MM.1S (cell line): Measurements from ENCODE around the gene PHAF1.
A peak's percentile ranks its signal among the peaks of the same experiment; 100 is the strongest.

Experiments used
- DNase-seq: peaks from one replicate; pipeline ENCODE4 v3.0.0-alpha.2; 2015
- H2AFZ ChIP-seq: fragments of 300-600 bp; sonication (generic); 2 replicates; pipeline ENCODE4 v1.6.0; 2016; ENCODE audit warnings: antibody characterized with exemption, low read length
- H3F3A ChIP-seq: fragments of 300-600 bp; sonication (generic); 2 replicates; pipeline ENCODE4 v1.6.1; 2016; ENCODE audit warnings: mild to moderate bottlenecking, antibody characterized with exemption, low read length, moderate library complexity, mixed read lengths; ENCODE audit not compliant: insufficient read depth
- H3K27ac ChIP-seq: fragments of 300-600 bp; sonication (generic); 2 replicates; pipeline ENCODE4 v1.5.1; 2016; ENCODE audit warnings: mild to moderate bottlenecking, low read length
- H3K27me3 ChIP-seq: fragments of 300-600 bp; sonication (generic); replicated peaks from 2 replicates; pipeline ENCODE4 v1.6.0; 2016; ENCODE audit warnings: low read length; ENCODE audit not compliant: insufficient read depth
- H3K36me3 ChIP-seq: fragments of 300-600 bp; sonication (generic); replicated peaks from 2 replicates; pipeline ENCODE4 v1.6.1; 2016; ENCODE audit warnings: mild to moderate bottlenecking, low read length, mixed read lengths; ENCODE audit not compliant: insufficient read depth
- H3K4me1 ChIP-seq: fragments of 300-600 bp; sonication (generic); 2 replicates; pipeline ENCODE4 v1.6.1; 2016; ENCODE audit warnings: low read length, mixed read lengths
- H3K4me2 ChIP-seq: fragments of 300-600 bp; sonication (generic); 2 replicates; pipeline ENCODE4 v1.6.0; 2016; ENCODE audit warnings: low read depth, low read length
- H3K4me3 ChIP-seq: fragments of 300-600 bp; sonication (generic); 2 replicates; pipeline ENCODE4 v1.5.1; 2016; ENCODE audit warnings: low read length, mixed read lengths
- H3K79me2 ChIP-seq: fragments of 300-600 bp; sonication (generic); 2 replicates; pipeline ENCODE4 v1.6.1; 2016; ENCODE audit warnings: mixed run types, low read length, mixed read lengths
- H3K9ac ChIP-seq: fragments of 300-600 bp; sonication (generic); 2 replicates; pipeline ENCODE4 v1.6.1; 2016; ENCODE audit warnings: low read length, mixed read lengths
- H3K9me2 ChIP-seq: fragments of 300-600 bp; sonication (generic); replicated peaks from 2 replicates; pipeline ENCODE4 v1.6.1; 2016; ENCODE audit warnings: mild to moderate bottlenecking, low read length, mixed read lengths; ENCODE audit not compliant: insufficient read depth
- H3K9me3 ChIP-seq: fragments of 300-600 bp; sonication (generic); replicated peaks from 2 replicates; pipeline ENCODE4 v1.6.1; 2016; ENCODE audit warnings: mild to moderate bottlenecking, low read length, mixed read lengths; ENCODE audit not compliant: insufficient read depth
- H4K20me1 ChIP-seq: fragments of 300-600 bp; sonication (generic); 2 replicates; pipeline ENCODE4 v1.6.1; 2016; ENCODE audit warnings: mild to moderate bottlenecking, low read length, moderate library complexity, mixed read lengths; ENCODE audit not compliant: insufficient read depth
- EZH2 ChIP-seq: fragments of 300-600 bp; sonication (generic); optimal IDR thresholded peaks from 2 replicates; pipeline ENCODE3; 2017; ENCODE audit warnings: low read depth, mild to moderate bottlenecking, antibody characterized with exemption, low read length, mixed read lengths
- EZH2phosphoT487 ChIP-seq: fragments of 300-600 bp; sonication (generic); IDR thresholded peaks from 2 replicates; pipeline ENCODE4 v1.6.1; 2018; ENCODE audit warnings: antibody characterized with exemption, low read length
- TF ChIP-seq, protein P1 (sequence below): fragments of 300-600 bp; sonication (generic); IDR thresholded peaks from 2 replicates; pipeline ENCODE4 v1.5.1; 2016; ENCODE audit warnings: antibody characterized with exemption, low read length, mixed read lengths

Gene PHAF1

GRCh38 chr16:67176662-67177061, 66.9 kb downstream of the PHAF1 start:
- no peak overlapping the region for H3K4me2 ChIP-seq
- peaks cover 33% of the 10 kb centered on the region for H3F3A ChIP-seq
- no peak overlapping the region for H3K27ac ChIP-seq
- H3K4me1 ChIP-seq = peaks cover 18% of the 10 kb centered on the region
- H3K79me2 ChIP-seq = peaks cover 7% of the 10 kb centered on the region
- H2AFZ ChIP-seq = no peak overlapping the region
- H3K27me3 ChIP-seq = no peaks in the 10 kb centered on the region
- H3K9ac ChIP-seq = no peak overlapping the region
- DNase-seq = no peak
- H3K4me3 ChIP-seq = no peak overlapping the region
- H3K9me2 ChIP-seq = no peaks in the 10 kb centered on the region
- H3K9me3 ChIP-seq = no peaks in the 10 kb centered on the region
- H3K36me3 ChIP-seq = no peaks in the 10 kb centered on the region
- no peaks in the 10 kb centered on the region for H4K20me1 ChIP-seq
- TF ChIP-seq, protein P1, sequence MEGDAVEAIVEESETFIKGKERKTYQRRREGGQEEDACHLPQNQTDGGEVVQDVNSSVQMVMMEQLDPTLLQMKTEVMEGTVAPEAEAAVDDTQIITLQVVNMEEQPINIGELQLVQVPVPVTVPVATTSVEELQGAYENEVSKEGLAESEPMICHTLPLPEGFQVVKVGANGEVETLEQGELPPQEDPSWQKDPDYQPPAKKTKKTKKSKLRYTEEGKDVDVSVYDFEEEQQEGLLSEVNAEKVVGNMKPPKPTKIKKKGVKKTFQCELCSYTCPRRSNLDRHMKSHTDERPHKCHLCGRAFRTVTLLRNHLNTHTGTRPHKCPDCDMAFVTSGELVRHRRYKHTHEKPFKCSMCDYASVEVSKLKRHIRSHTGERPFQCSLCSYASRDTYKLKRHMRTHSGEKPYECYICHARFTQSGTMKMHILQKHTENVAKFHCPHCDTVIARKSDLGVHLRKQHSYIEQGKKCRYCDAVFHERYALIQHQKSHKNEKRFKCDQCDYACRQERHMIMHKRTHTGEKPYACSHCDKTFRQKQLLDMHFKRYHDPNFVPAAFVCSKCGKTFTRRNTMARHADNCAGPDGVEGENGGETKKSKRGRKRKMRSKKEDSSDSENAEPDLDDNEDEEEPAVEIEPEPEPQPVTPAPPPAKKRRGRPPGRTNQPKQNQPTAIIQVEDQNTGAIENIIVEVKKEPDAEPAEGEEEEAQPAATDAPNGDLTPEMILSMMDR = no peak
- TF ChIP-seq EZH2phosphoT487 = no peak
- TF ChIP-seq EZH2 = no peak

DNA sequence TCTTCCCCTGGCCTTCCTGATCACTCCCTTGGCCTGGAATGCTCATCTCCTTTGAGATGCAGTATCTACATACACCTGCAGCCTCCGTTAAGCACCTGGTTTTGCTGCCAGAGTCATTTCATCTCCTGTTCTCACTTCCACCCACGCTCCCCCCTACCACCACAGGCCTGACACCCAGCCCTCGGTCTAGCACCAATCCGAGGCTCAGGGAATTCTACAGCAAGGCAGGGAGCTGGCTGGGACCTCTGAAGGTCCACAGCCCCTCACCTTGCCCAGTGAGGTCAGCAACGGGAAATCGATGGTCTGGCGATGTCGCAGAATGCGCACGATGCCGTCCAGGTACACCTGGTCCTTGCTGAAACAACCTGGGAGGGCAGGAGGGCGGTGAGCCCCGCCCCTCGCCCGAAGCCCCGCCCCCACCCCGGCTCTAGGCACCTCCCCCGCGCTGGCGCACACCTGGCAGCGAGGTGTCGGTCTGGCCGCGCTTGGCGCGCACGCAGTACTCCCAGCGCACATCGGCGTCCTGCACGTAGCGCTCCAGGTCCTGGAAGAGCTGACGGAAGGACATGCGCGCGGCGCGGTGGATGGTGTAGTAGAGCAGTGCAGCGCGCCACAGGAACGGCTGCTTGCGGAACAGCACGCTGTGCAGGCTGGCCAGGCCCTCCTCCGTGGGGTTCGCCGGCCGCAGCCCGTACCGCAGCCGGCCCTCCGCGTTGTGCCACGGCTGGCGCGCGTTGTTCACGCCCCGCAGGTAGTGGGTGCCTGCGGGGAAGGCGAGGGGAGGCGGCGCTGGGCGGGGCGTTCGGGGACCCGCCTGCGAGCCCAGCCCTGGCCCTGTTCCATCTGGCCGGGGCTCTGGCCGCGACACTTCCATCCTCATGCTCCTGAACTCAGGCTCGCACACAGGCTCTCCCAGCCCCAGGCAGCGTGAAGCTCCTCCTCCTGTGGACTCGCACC, 68.3 kb downstream of the PHAF1 start:
- peaks cover 13% of the 10 kb centered on the region for H3K79me2 ChIP-seq
- DNase-seq = peak; percentile 82
- peak overlapping the region; percentile 57 for H2AFZ ChIP-seq
- H3K9me3 ChIP-seq = no peaks in the 10 kb centered on the region
- H3K27me3 ChIP-seq = no peaks in the 10 kb centered on the region
- H3K9ac ChIP-seq = peak overlapping the region; percentile 28; the same call in 1 of the 2 replicates
- peak overlapping the region; percentile 60 for H3K4me3 ChIP-seq
- H3K36me3 ChIP-seq = no peaks in the 10 kb centered on the region
- peak overlapping the region; percentile 41; the same call in 1 of the 2 replicates for H3K27ac ChIP-seq
- no peaks in the 10 kb centered on the region for H4K20me1 ChIP-seq
- H3F3A ChIP-seq = peaks cover 32% of the 10 kb centered on the region
- H3K9me2 ChIP-seq = no peaks in the 10 kb centered on the region
- peak overlapping the region; percentile 61; the same call in 1 of the 2 replicates for H3K4me2 ChIP-seq
- no peak for TF ChIP-seq EZH2
- no peak for TF ChIP-seq EZH2phosphoT487
- TF ChIP-seq, protein P1 = no peak
- peaks cover 24% of the 10 kb centered on the region for H3K4me1 ChIP-seq

- no peak overlapping the region for H3K9ac ChIP-seq
- no peaks in the 10 kb centered on the region for H4K20me1 ChIP-seq
- H3K4me1 ChIP-seq = peaks cover 21% of the 10 kb centered on the region
- H3K27ac ChIP-seq = no peak overlapping the region
- H3K4me3 ChIP-seq = no peak overlapping the region
- no peaks in the 10 kb centered on the region for H3K36me3 ChIP-seq
- H2AFZ ChIP-seq = no peak overlapping the region
- DNase-seq = peak; percentile 7
- no peak overlapping the region for H3K4me2 ChIP-seq
- no peaks in the 10 kb centered on the region for H3K9me3 ChIP-seq
- no peak for TF ChIP-seq EZH2phosphoT487
- TF ChIP-seq, protein P1 = peak; percentile 10
- peaks cover 17% of the 10 kb centered on the region for H3K79me2 ChIP-seq
- H3F3A ChIP-seq = peaks cover 28% of the 10 kb centered on the region
- H3K9me2 ChIP-seq = no peaks in the 10 kb centered on the region
- no peaks in the 10 kb centered on the region for H3K27me3 ChIP-seq
Measured at GRCh38 chr16:67179421-67180080, 69.8 kb downstream of the PHAF1 start.
